Right lobe of liver (tissue), 6 donors: ENCODE measurements around the gene NUP93. TPM values are rescaled to one million over a fixed set of nuclear protein-coding genes. Genes with fewer than 3 reads are reported as not detected.

Experiments used
- ATAC-seq, 4 donors: fragments of 200-7000 bp; cut with Tn5 transposase; one replicate each; pipeline ENCODE4 v1.9.1; 2020; ENCODE audit warnings: mild to moderate bottlenecking in 4 of 4, moderate library complexity in 4 of 4
- DNase-seq, 3 donors: peaks; one replicate each; pipeline ENCODE4 v3.0.0-alpha.2; 2020
- H3K27ac ChIP-seq, 3 donors: fragments of 200-600 bp; one replicate each; pipeline ENCODE4 v1.8.0; 2022
- H3K27me3 ChIP-seq, 2 donors: fragments of 200-600 bp; one replicate each; pipeline ENCODE4 v1.8.0; 2022
- H3K36me3 ChIP-seq, 4 donors: fragments of 200-600 bp; sonication (generic) in 1 of 4; one replicate each; pipeline versions ENCODE4 v1.5.1 to v1.8.0; 2017 to 2022; ENCODE audit warnings: control low read depth in 1 of 4
- H3K4me1 ChIP-seq, 4 donors: fragments of 200-600 bp; sonication (generic) in 1 of 4; one replicate each; pipeline versions ENCODE4 v1.5.1 to v1.8.0; 2017 to 2022; ENCODE audit warnings: control low read depth in 1 of 4
- H3K4me3 ChIP-seq, 3 donors: fragments of 200-600 bp; one replicate each; pipeline ENCODE4 v1.8.0; 2022
- H3K9me3 ChIP-seq, 4 donors: fragments of 200-600 bp; sonication (generic) in 1 of 4; one replicate each; pipeline versions ENCODE4 v1.5.1 to v1.8.0; 2017 to 2022; ENCODE audit warnings: control low read depth in 1 of 4
- CTCF ChIP-seq, 4 donors: fragments of 200-600 bp in 3 of 4; fragments of 450-650 bp in 1 of 4; IDR thresholded peaks; one replicate each; pipeline versions ENCODE4 v1.5.1 to v1.8.0; 2016 to 2022; ENCODE audit warnings: antibody characterized with exemption in 4 of 4, mild to moderate bottlenecking in 2 of 4
- POLR2A ChIP-seq: fragments of 450-650 bp; IDR thresholded peaks from one replicate; pipeline ENCODE4 v1.6.1; 2017; ENCODE audit warnings: antibody characterized with exemption, mild to moderate bottlenecking
- WGBS: methylation state at CpG from one replicate; pipeline ENCODE4 v1.1.6; 2018; ENCODE audit warnings: low coverage, low lambda C conversion rate; ENCODE audit not compliant: insufficient coverage; ENCODE audit errors: missing lambda C conversion rate; 5-methylcytosine and 5-hydroxymethylcytosine counted together
- intact Hi-C, 2 donors: fragments of 100-400 bp; cut with DNase I; formaldehyde crosslinking; loops; one replicate each; pipeline versions ENCODE4 v1.11.2 to v1.14.1; 2022
- total RNA-seq, 6 experiments: library from RNA; depleted of rRNA in 2 of 6; stranded (reverse); fragments of >200 nt in 2 of 6; fragmentation: NEBNext Ultra II Directional in 3 of 6; extraction: Animal tissue kit (Norgen Biotek cat#: 25700) in 3 of 6; gene quantifications; one replicate each; pipeline versions ENCODE4 v1.1.0 to v1.2.4, GENCODE V29; 2016 to 2023
- donor health status: DM: no; HTN: yes; CAD: no.
- donor health status: DM: no; HTN: no; CAD: no.
- donor health status: DM: no; HTN: no; CAD: no.
- donor health status: DM: no; HTN: yes; CAD: no.
- donor health status: DM: no; HTN: yes; CAD: no.

Gene NUP93
- total RNA-seq, 6 experiments from 2014 or later = 8.3 to 17.0 (median 12.8) TPM

DNA sequence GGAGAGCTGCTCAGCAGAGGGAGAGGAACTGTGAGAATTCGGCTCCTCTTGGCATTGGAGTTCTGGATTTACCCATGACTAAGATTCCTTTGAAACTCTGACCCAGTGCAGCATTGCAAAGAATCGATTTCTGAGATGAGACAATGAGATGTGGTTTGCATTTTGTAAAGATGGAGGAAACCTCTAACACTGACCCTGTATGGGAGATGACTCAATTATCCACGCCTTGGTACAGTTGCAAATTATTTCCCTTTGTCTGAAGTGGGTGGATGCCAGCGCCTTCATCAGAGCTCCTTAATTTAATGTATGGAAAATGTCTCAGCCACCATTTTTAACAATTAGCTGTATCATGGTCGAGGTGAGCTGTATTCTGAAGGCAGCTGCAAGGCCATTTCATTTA lies 53.4 kb downstream of the NUP93 start:
- Histone ChIP-seq H3K36me3 (no peaks in the 10 kb centered on the region), H3K9me3 (no peaks in the 10 kb centered on the region), H3K27ac (no peak overlapping the region), H3K4me1 (no peaks in the 10 kb centered on the region), H3K4me3 (no peak overlapping the region), H3K27me3 (no peaks in the 10 kb centered on the region)
- WGBS = 94% methylated on average over 5 of the region's 5 CpGs
- TF ChIP-seq POLR2A (no peak), CTCF (IDR thresholded peaks at IDR 0.05) (no peak)
- intact Hi-C loops = no loop called here
- ATAC-seq (no peak), DNase-seq (no peak)

- H3K27ac ChIP-seq = no peak overlapping the region
- H3K36me3 ChIP-seq = no peaks in the 10 kb centered on the region
- no peaks in the 10 kb centered on the region for H3K4me1 ChIP-seq
- no peaks in the 10 kb centered on the region for H3K27me3 ChIP-seq
- intact Hi-C loops = no loop called here
- TF ChIP-seq CTCF (IDR thresholded peaks at IDR 0.05) = no peak
- TF ChIP-seq POLR2A = no peak
- H3K4me3 ChIP-seq = no peak overlapping the region
- ATAC-seq (no peak), DNase-seq (no peak)
- 97% methylated on average over 6 of the region's 6 CpGs for WGBS
- no peaks in the 10 kb centered on the region for H3K9me3 ChIP-seq
These were observed 55.4 kb downstream of the NUP93 start for GRCh38 chr16:56785317-56785716.

GRCh38 chr16:56787167-56787566 lies 57.2 kb downstream of the NUP93 start:
- WGBS = 82% methylated on average over 5 of the region's 6 CpGs
- no peaks in the 10 kb centered on the region for H3K9me3 ChIP-seq
- H3K27me3 ChIP-seq = no peaks in the 10 kb centered on the region
- ATAC-seq (no peak), DNase-seq (no peak)
- H3K4me1 ChIP-seq = no peaks in the 10 kb centered on the region
- H3K27ac ChIP-seq = no peak overlapping the region
- intact Hi-C loops = no loop called here
- H3K4me3 ChIP-seq = no peak overlapping the region
- no peaks in the 10 kb centered on the region for H3K36me3 ChIP-seq
- no peak for TF ChIP-seq POLR2A
- no peak for TF ChIP-seq CTCF (IDR thresholded peaks at IDR 0.05)

GRCh38 chr16:56788435-56788834 lies 58.5 kb downstream of the NUP93 start:
- intact Hi-C loops = no loop called here
- no peaks in the 10 kb centered on the region for H3K36me3 ChIP-seq
- no peak overlapping the region for H3K4me3 ChIP-seq
- no peaks in the 10 kb centered on the region for H3K27me3 ChIP-seq
- ATAC-seq = no peak
- no peak overlapping the region for H3K27ac ChIP-seq
- WGBS = 83% methylated on average over 3 of the region's 4 CpGs
- no peaks in the 10 kb centered on the region for H3K4me1 ChIP-seq
- no peaks in the 10 kb centered on the region for H3K9me3 ChIP-seq
- TF ChIP-seq CTCF (IDR thresholded peaks at IDR 0.05) (no peak), POLR2A (no peak)
- no peak for DNase-seq

DNA sequence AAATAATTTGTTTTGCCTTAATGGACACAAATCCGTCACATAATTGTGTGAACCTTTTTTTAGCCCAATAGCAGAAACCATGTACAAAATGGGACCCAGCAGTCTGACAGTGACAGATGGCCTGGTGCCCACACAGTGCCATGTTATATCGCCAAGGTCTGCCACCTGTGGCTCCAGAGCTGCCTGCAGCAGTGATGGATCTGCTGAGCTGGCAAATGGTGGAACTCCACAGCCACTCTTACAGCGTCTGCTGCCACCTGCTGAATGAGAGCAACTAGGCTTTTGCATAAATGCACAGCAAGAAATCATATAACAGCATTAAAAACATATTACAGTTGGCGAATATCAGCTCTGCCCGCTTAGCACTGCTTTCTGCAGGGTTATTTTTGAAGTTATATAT lies 59.4 kb downstream of the NUP93 start:
- ATAC-seq = peak; percentile 55 to 80 (median 68)
- intact Hi-C loops = no loop called here
- TF ChIP-seq CTCF (IDR thresholded peaks at IDR 0.05) (peak; percentile 29 to 45 (median 36)), POLR2A (no peak)
- peak in 1 of 3 donors; percentile 31 for DNase-seq
- H3K4me3 ChIP-seq = no peak overlapping the region
- 80% methylated on average over 3 of the region's 5 CpGs for WGBS
- H3K4me1 ChIP-seq = no peaks in the 10 kb centered on the region
- H3K36me3 ChIP-seq = no peaks in the 10 kb centered on the region
- no peaks in the 10 kb centered on the region for H3K27me3 ChIP-seq
- H3K27ac ChIP-seq = no peak overlapping the region
- H3K9me3 ChIP-seq = no peaks in the 10 kb centered on the region
